Panc1 (cell line): ENCODE results near the gene NOL4L. TPM values are rescaled to one million over a fixed set of nuclear protein-coding genes. Genes with fewer than 3 reads are reported as not detected.

Source experiments
- ATAC-seq: fragments of 200-7000 bp; cut with Tn5 transposase; 2 replicates; pipeline ENCODE4 v1.9.1; 2020; ENCODE audit warnings: mild to moderate bottlenecking, moderate library complexity
- BruUV-seq: library from RNA; stranded (reverse); fragments of 400-500 nt; replicated peaks from 2 replicates; lab custom pipeline; 2021; lab: Mats Ljungman, UMichigan
- CTCF ChIA-PET: fragments of 300-600 bp; sonication (Branson Sonifier 250); formaldehyde crosslinking; loops from one replicate; lab custom pipeline; 2022; ENCODE audit warnings: antibody characterized with exemption; lab: Charles Lee
- POLR2A ChIA-PET: fragments of 300-600 bp; sonication (Branson Sonifier 250); formaldehyde crosslinking; loops from one replicate; lab custom pipeline; 2022; ENCODE audit warnings: antibody characterized with exemption; lab: Charles Lee
- DNase-seq: peaks from one replicate; pipeline ENCODE4 v3.0.0-alpha.2; 2010; ENCODE audit warnings: low read depth, low spot score
- H3K27ac ChIP-seq: 2 replicates; pipeline ENCODE4 v1.5.1; 2011; ENCODE audit warnings: mild to moderate bottlenecking, low read length, inconsistent platforms
- H3K27me3 ChIP-seq: fragments of 200-500 bp; sonication (Bioruptor generic); 2 replicates; pipeline ENCODE4 v1.6.0; 2014; ENCODE audit warnings: low read length, inconsistent platforms; ENCODE audit not compliant: control insufficient read depth, insufficient read depth
- H3K36me3 ChIP-seq: fragments of 200-500 bp; sonication (Bioruptor generic); 2 replicates; pipeline ENCODE4 v1.5.1; 2014; ENCODE audit warnings: inconsistent platforms, mild to moderate bottlenecking, low read length, moderate library complexity; ENCODE audit not compliant: control insufficient read depth, insufficient read depth
- H3K4me1 ChIP-seq: 2 replicates; pipeline ENCODE4 v1.5.1; 2011; ENCODE audit warnings: inconsistent platforms, mild to moderate bottlenecking, low read length, moderate library complexity; ENCODE audit not compliant: control insufficient read depth, insufficient read depth
- H3K4me3 ChIP-seq, 2 experiments: 2 replicates each; pipeline ENCODE4 v1.5.1; 2011 to 2012; ENCODE audit warnings: low read depth in 2 of 2, low read length in 2 of 2, mild to moderate bottlenecking in 2 of 2, inconsistent platforms in 1 of 2, moderate library complexity in 1 of 2
- H3K9me3 ChIP-seq: fragments of 200-500 bp; sonication (Bioruptor generic); 2 replicates; pipeline ENCODE4 v1.5.1; 2014; ENCODE audit warnings: low read depth, mild to moderate bottlenecking, inconsistent platforms, low read length, moderate library complexity; ENCODE audit not compliant: control insufficient read depth, insufficient read depth
- CTCF ChIP-seq: fragments of 450-650 bp; IDR thresholded peaks from 2 replicates; pipeline ENCODE4 v1.5.1; 2017; ENCODE audit warnings: mild to moderate bottlenecking
- POLR2AphosphoS5 ChIP-seq: IDR thresholded peaks from 2 replicates; pipeline ENCODE4 v1.6.1; 2012; ENCODE audit warnings: mild to moderate bottlenecking, low read depth, low read length, moderate library complexity
- REST ChIP-seq, 2 experiments: IDR thresholded peaks; 2 replicates each; pipeline ENCODE4 v1.6.1; 2011 to 2012; ENCODE audit warnings: low read depth in 2 of 2, control low read depth in 1 of 2, low read length in 1 of 2, mild to moderate bottlenecking in 1 of 2, moderate library complexity in 1 of 2; ENCODE audit not compliant: insufficient read depth in 1 of 2
- SIN3A ChIP-seq: IDR thresholded peaks from 2 replicates; pipeline ENCODE4 v1.6.1; 2012; ENCODE audit warnings: low read depth, mild to moderate bottlenecking, low read length, moderate library complexity, borderline replicate concordance; ENCODE audit not compliant: insufficient read depth
- TCF7L2 ChIP-seq: IDR thresholded peaks from 2 replicates; pipeline ENCODE4 v1.6.1; 2011; ENCODE audit warnings: mild to moderate bottlenecking, low read depth, low read length, inconsistent platforms
- in situ Hi-C: cut with HindIII; loops from 2 replicates; pipeline ENCODE4 v1.10.0; 2016; ENCODE audit warnings: low sequenced_read_pairs, low pct_unique_long_range_greater_than_20kb
- intact Hi-C: fragments of 100-400 bp; cut with micrococcal nuclease; formaldehyde crosslinking; loops from one replicate; pipeline ENCODE4 v1.10.0; 2022; ENCODE audit not compliant: unreplicated experiment
- total RNA-seq: library from RNA; stranded (reverse); gene quantifications from one replicate; pipeline ENCODE4 v1.2.1, GENCODE V29; 2021; ENCODE audit not compliant: unreplicated experiment

NOL4L gene
- total RNA-seq, 1 experiment from 2014 or later = 21.6 TPM

- in situ Hi-C loops = no loop called here
- POLR2A ChIA-PET = no interaction called here
- Histone ChIP-seq H3K4me1 (peaks cover 11% of the 10 kb centered on the region), H3K27me3 (no peaks in the 10 kb centered on the region), H3K9me3 (no peaks in the 10 kb centered on the region), H3K27ac (no peak overlapping the region), H3K36me3 (no peaks in the 10 kb centered on the region), H3K4me3 (no peak overlapping the region)
- intact Hi-C loops = no loop called here
- CTCF ChIA-PET = interaction anchor here (0.6 kb wide), 1 partner anchor 73 kb away, joined by 3 read pairs; no protein-coding TSS in a partner anchor
- no peak for DNase-seq
- ATAC-seq = no peak
- BruUV-seq = no TSS peak
- no peak for TF ChIP-seq POLR2AphosphoS5
- TF ChIP-seq TCF7L2 = no peak
- no peak for TF ChIP-seq SIN3A
- no peak for TF ChIP-seq CTCF
- no peak for TF ChIP-seq REST (IDR thresholded peaks at IDR 0.05; ENCODE audit: insufficient read depth in 1 of 2, low read depth in 2 of 2, low read length in 1 of 2)
Observed at GRCh38 chr20:32625996-32626395, 40.9 kb upstream of the NOL4L start.

DNA sequence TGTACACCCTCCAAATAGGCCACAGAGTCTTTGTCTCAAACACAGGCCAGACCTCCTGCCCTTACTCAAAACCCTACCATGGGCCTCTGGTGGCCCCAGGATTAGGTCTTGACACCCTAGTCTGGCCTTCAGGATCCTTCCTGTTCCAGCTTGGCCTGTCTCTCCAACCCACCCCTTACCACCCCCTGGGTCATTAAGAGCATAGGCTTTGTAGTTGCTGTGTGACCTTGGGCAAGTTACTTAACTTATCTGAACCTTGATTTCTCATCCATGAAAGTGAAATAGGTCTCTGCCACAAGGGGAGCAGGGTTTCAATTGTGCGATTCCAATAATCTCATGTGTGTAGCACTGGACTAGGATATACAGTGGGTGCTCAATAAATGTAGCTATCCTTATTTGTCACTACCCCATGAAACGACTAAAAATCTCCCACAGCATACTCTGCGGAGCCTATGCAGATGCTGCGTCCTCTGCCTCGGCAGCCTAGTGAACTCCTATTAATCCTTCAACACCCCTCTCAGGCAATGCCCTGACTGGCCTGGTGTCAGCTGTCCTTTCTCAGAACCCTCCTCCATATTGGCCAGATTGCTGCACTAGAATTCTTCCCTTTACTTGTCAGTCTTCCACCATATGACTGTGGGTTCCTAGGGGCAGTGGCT, 39.7 kb upstream of the NOL4L start:
- TF ChIP-seq SIN3A = no peak
- no peak for TF ChIP-seq CTCF
- TF ChIP-seq TCF7L2 = no peak
- TF ChIP-seq POLR2AphosphoS5 = no peak
- TF ChIP-seq REST (IDR thresholded peaks at IDR 0.05; ENCODE audit: insufficient read depth in 1 of 2, low read depth in 2 of 2, low read length in 1 of 2) = no peak
- ATAC-seq (no peak), DNase-seq (no peak)
- no peak overlapping the region for H3K27ac ChIP-seq
- ChIA-PET CTCF (interaction anchor here (0.7 kb wide), 1 partner anchor 138 kb away, joined by 3 read pairs; no protein-coding TSS in a partner anchor), POLR2A (no interaction called here)
- no peaks in the 10 kb centered on the region for H3K36me3 ChIP-seq
- no peak overlapping the region for H3K4me3 ChIP-seq
- H3K27me3 ChIP-seq = no peaks in the 10 kb centered on the region
- H3K4me1 ChIP-seq = peaks cover 11% of the 10 kb centered on the region
- in situ Hi-C loops (no loop called here), intact Hi-C loops (no loop called here)
- BruUV-seq = no TSS peak
- no peaks in the 10 kb centered on the region for H3K9me3 ChIP-seq
